Astrocyte (in vitro differentiated cells and primary cell): ENCODE measurements around the gene YJEFN3. TPM values are rescaled to one million over a fixed set of nuclear protein-coding genes. Genes with fewer than 3 reads are reported as not detected.

Source experiments
- DNase-seq: peaks from one replicate; pipeline ENCODE4 v3.0.0-alpha.2; 2010; ENCODE audit warnings: low read depth
- FAIRE-seq: peaks from 2 replicates; lab custom pipeline; 2011; peaks lifted over from hg19 to GRCh38; lab: Jason Lieb, UNC
- H2AFZ ChIP-seq: 2 replicates; pipeline ENCODE4 v1.6.0; 2012; ENCODE audit warnings: low read depth, low read length, inconsistent platforms
- H3K27ac ChIP-seq: 2 replicates; pipeline ENCODE4 v1.5.1; 2011; ENCODE audit warnings: low read depth, low read length, inconsistent platforms
- H3K27me3 ChIP-seq: 2 replicates; pipeline ENCODE4 v1.6.0; 2011; ENCODE audit warnings: low read length, inconsistent platforms; ENCODE audit not compliant: insufficient read depth
- H3K36me3 ChIP-seq: 2 replicates; pipeline ENCODE4 v1.5.1; 2011; ENCODE audit warnings: low read length, inconsistent platforms; ENCODE audit not compliant: insufficient read depth
- H3K4me1 ChIP-seq: 2 replicates; pipeline ENCODE4 v1.5.1; 2011; ENCODE audit warnings: low read length, inconsistent platforms; ENCODE audit not compliant: insufficient read depth
- H3K4me2 ChIP-seq: 2 replicates; pipeline ENCODE4 v1.6.0; 2012; ENCODE audit warnings: low read length, inconsistent platforms
- H3K4me3 ChIP-seq: 2 replicates; pipeline ENCODE4 v1.5.1; 2011; ENCODE audit warnings: low read depth, mild to moderate bottlenecking, low read length, inconsistent platforms; ENCODE audit not compliant: insufficient read depth
- H3K79me2 ChIP-seq: 2 replicates; pipeline ENCODE4 v1.6.0; 2012; ENCODE audit warnings: mild to moderate bottlenecking, low read length, inconsistent platforms; ENCODE audit not compliant: insufficient read depth
- H3K9ac ChIP-seq: 2 replicates; pipeline ENCODE4 v1.6.0; 2012; ENCODE audit warnings: mild to moderate bottlenecking, low read length, inconsistent platforms
- H3K9me3 ChIP-seq: 2 replicates; pipeline ENCODE4 v1.5.1; 2012; ENCODE audit warnings: low read depth, mild to moderate bottlenecking, low read length, inconsistent platforms; ENCODE audit not compliant: insufficient read depth
- H4K20me1 ChIP-seq: 2 replicates; pipeline ENCODE4 v1.6.0; 2012; ENCODE audit warnings: low read length, inconsistent platforms; ENCODE audit not compliant: insufficient read depth
- H3K27ac Mint-ChIP-seq: one replicate; pipeline ENCODE4 v1.8.0; 2021; ENCODE audit warnings: mild to moderate bottlenecking, mixed read lengths; ENCODE audit not compliant: unreplicated experiment
- H3K27me3 Mint-ChIP-seq: one replicate; pipeline ENCODE4 v1.8.0; 2021; ENCODE audit warnings: low read depth, mixed read lengths; ENCODE audit not compliant: unreplicated experiment
- H3K36me3 Mint-ChIP-seq: one replicate; pipeline ENCODE4 v1.8.0; 2021; ENCODE audit warnings: low read depth, mixed read lengths; ENCODE audit not compliant: unreplicated experiment
- H3K4me1 Mint-ChIP-seq: one replicate; pipeline ENCODE4 v1.8.0; 2021; ENCODE audit warnings: low read depth, mixed read lengths; ENCODE audit not compliant: unreplicated experiment
- H3K4me3 Mint-ChIP-seq: one replicate; pipeline ENCODE4 v1.8.0; 2021; ENCODE audit warnings: mild to moderate bottlenecking, moderate library complexity, mixed read lengths; ENCODE audit not compliant: unreplicated experiment
- H3K9me3 Mint-ChIP-seq: one replicate; pipeline ENCODE4 v1.8.0; 2021; ENCODE audit warnings: mild to moderate bottlenecking, mixed read lengths; ENCODE audit not compliant: unreplicated experiment
- CTCF ChIP-seq: IDR thresholded peaks from 2 replicates; pipeline ENCODE4 v1.5.1; 2011; ENCODE audit warnings: low read depth, mild to moderate bottlenecking, inconsistent platforms, low read length, moderate library complexity; ENCODE audit not compliant: insufficient read depth
- EZH2 ChIP-seq: IDR thresholded peaks from 2 replicates; pipeline ENCODE4 v1.6.1; 2012; ENCODE audit warnings: mild to moderate bottlenecking, low read length, inconsistent platforms; ENCODE audit not compliant: insufficient read depth
- total RNA-seq: library from RNA; stranded (reverse); gene quantifications from 2 replicates; pipeline ENCODE4 v1.2.1, GENCODE V29; 2021

Gene YJEFN3
- total RNA-seq, 1 donor from 2014 or later, result 9.8 TPM

- peaks cover 36% of the 10 kb centered on the region for H3K79me2 ChIP-seq
- FAIRE-seq (no peak), DNase-seq (no peak)
- no peak overlapping the region for H3K27ac Mint-ChIP-seq
- no peak overlapping the region for H3K4me3 ChIP-seq
- no peak for TF ChIP-seq CTCF
- TF ChIP-seq EZH2, result no peak
- no peaks in the 10 kb centered on the region for H3K27me3 Mint-ChIP-seq
- no peak overlapping the region for H3K4me2 ChIP-seq
- no peak overlapping the region for H3K27ac ChIP-seq
- peaks cover 5% of the 10 kb centered on the region for H3K36me3 Mint-ChIP-seq
- H3K9me3 ChIP-seq, result no peaks in the 10 kb centered on the region
- H3K4me1 ChIP-seq, result no peaks in the 10 kb centered on the region
- peaks cover 3% of the 10 kb centered on the region for H3K36me3 ChIP-seq
- H2AFZ ChIP-seq, result no peak overlapping the region
- no peaks in the 10 kb centered on the region for H3K9me3 Mint-ChIP-seq
- peaks cover 72% of the 10 kb centered on the region for H4K20me1 ChIP-seq
- H3K9ac ChIP-seq, result no peak overlapping the region
- H3K4me3 Mint-ChIP-seq, result no peak overlapping the region
- peaks cover 13% of the 10 kb centered on the region for H3K4me1 Mint-ChIP-seq
- H3K27me3 ChIP-seq, result no peaks in the 10 kb centered on the region
These were observed 1.9 kb upstream of the YJEFN3 start for GRCh38 chr19:19526581-19527370.

- Histone ChIP-seq H3K27me3 (no peaks in the 10 kb centered on the region), H3K9ac (no peak overlapping the region), H3K36me3 (peaks cover 3% of the 10 kb centered on the region), H3K79me2 (peaks cover 31% of the 10 kb centered on the region), H3K4me2 (no peak overlapping the region), H4K20me1 (peaks cover 73% of the 10 kb centered on the region), H3K4me3 (no peak overlapping the region), H3K9me3 (no peaks in the 10 kb centered on the region), H2AFZ (no peak overlapping the region), H3K27ac (no peak overlapping the region), H3K4me1 (no peaks in the 10 kb centered on the region)
- TF ChIP-seq EZH2, result no peak
- no peak for TF ChIP-seq CTCF
- DNase-seq (no peak), FAIRE-seq (no peak)
- Mint-ChIP-seq H3K27me3 (no peaks in the 10 kb centered on the region), H3K4me1 (peaks cover 16% of the 10 kb centered on the region), H3K27ac (no peak overlapping the region), H3K4me3 (no peak overlapping the region), H3K9me3 (no peaks in the 10 kb centered on the region), H3K36me3 (peaks cover 7% of the 10 kb centered on the region)
These were observed 1.4 kb upstream of the YJEFN3 start for GRCh38 chr19:19527371-19527656.
